GM21367 (cell line): ENCODE data around the gene TMEM191B.
A peak's percentile ranks its signal among the peaks of the same experiment; 100 is the strongest.
"Not testable (repeated sequence)": the region's sequence is repeated elsewhere in the genome, so short reads cannot be mapped to it uniquely, and the experiment has no call there.

Source experiments
- ATAC-seq: cut with Tn5 transposase; IDR thresholded peaks from one replicate; pipeline ENCODE4 v1.9.1; 2021; ENCODE audit not compliant: unreplicated experiment

Gene TMEM191B

GRCh38 chr22:18554280-18555256 is 27.0 kb downstream of the TMEM191B start:
- ATAC-seq = not testable (repeated sequence)

- not testable (repeated sequence) for ATAC-seq
These were observed 30.9 kb downstream of the TMEM191B start for GRCh38 chr22:18558516-18558915.

- ATAC-seq = not testable (repeated sequence)
These were observed 31.3 kb downstream of the TMEM191B start for GRCh38 chr22:18558939-18559338.

- not testable (repeated sequence) for ATAC-seq
These were observed 32.7 kb downstream of the TMEM191B start for GRCh38 chr22:18560099-18560974.

- not testable (repeated sequence) for ATAC-seq
These were observed 43.1 kb downstream of the TMEM191B start for GRCh38 chr22:18570509-18571246.

GRCh38 chr22:18573483-18574164 is 46.0 kb downstream of the TMEM191B start:
- not testable (repeated sequence) for ATAC-seq

- ATAC-seq = not testable (repeated sequence)
These were observed 47.0 kb downstream of the TMEM191B start for GRCh38 chr22:18574555-18574954.

- not testable (repeated sequence) for ATAC-seq
These were observed 48.1 kb downstream of the TMEM191B start for GRCh38 chr22:18575686-18576085.

- ATAC-seq = peak; percentile 26
These were observed 49.7 kb downstream of the TMEM191B start for GRCh38 chr22:18577090-18577818.

GRCh38 chr22:18577847-18578246 is 50.2 kb downstream of the TMEM191B start:
- peak; percentile 79 for ATAC-seq
